ENCODE results near the gene ANXA10.
"Not testable (repeated sequence)": the region's sequence is repeated elsewhere in the genome, so short reads cannot be mapped to it uniquely, and the experiment has no call there.

ANXA10 gene

GRCh38 chr4:168197926-168198325, 105.6 kb downstream of the ANXA10 start:
- no peaks in the 10 kb centered on the region for H3K36me3 ChIP-seq (ENCODE audit: control insufficient read depth, insufficient read depth, low read length)
- H3K27ac ChIP-seq (ENCODE audit: low read depth, low read length): no peak overlapping the region
- H3K27me3 ChIP-seq (ENCODE audit: control insufficient read depth, insufficient read depth, low read length): no peaks in the 10 kb centered on the region
- H3K4me1 ChIP-seq (ENCODE audit: control insufficient read depth, insufficient read depth, low read length): no peaks in the 10 kb centered on the region
- peaks cover 30% of the 10 kb centered on the region for H3K9me3 ChIP-seq (ENCODE audit: control insufficient read depth, insufficient read depth, low read depth, low read length)
- H3K4me3 ChIP-seq (ENCODE audit: low read depth, low read length): no peak overlapping the region
- H3K9ac ChIP-seq (ENCODE audit: low read length): no peak overlapping the region

GRCh38 chr4:168199260-168199957, 107.1 kb downstream of the ANXA10 start:
- Histone ChIP-seq H3K9me3 (ENCODE audit: control insufficient read depth, insufficient read depth, low read depth, low read length) (peaks cover 45% of the 10 kb centered on the region), H3K4me3 (ENCODE audit: low read depth, low read length) (no peak overlapping the region), H3K36me3 (ENCODE audit: control insufficient read depth, insufficient read depth, low read length) (no peaks in the 10 kb centered on the region), H3K27me3 (ENCODE audit: control insufficient read depth, insufficient read depth, low read length) (no peaks in the 10 kb centered on the region), H3K9ac (ENCODE audit: low read length) (no peak overlapping the region), H3K27ac (ENCODE audit: low read depth, low read length) (no peak overlapping the region), H3K4me1 (ENCODE audit: control insufficient read depth, insufficient read depth, low read length) (no peaks in the 10 kb centered on the region)

DNA sequence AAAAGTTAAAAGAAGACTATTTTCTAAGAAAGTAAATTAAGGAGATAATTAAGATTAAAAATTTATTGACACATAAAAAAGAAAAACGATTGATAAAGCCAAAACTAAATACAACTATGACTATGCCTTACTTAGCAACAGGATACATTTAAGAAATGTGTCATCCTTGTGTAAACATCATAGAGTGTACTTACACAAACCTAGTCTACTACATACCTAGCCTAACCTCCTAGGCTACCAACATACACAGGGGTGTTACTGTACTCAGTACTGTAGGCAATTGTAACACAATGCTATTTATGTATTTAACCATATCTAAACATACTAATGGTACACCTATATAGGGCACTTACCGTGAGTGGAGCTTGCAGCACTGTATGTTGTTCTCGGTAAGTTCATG, 108.3 kb downstream of the ANXA10 start:
- Histone ChIP-seq H3K9me3 (ENCODE audit: control insufficient read depth, insufficient read depth, low read depth, low read length) (peaks cover 53% of the 10 kb centered on the region), H3K9ac (ENCODE audit: low read length) (no peak overlapping the region), H3K27ac (ENCODE audit: low read depth, low read length) (no peak overlapping the region), H3K36me3 (ENCODE audit: control insufficient read depth, insufficient read depth, low read length) (no peaks in the 10 kb centered on the region), H3K27me3 (ENCODE audit: control insufficient read depth, insufficient read depth, low read length) (no peaks in the 10 kb centered on the region), H3K4me3 (ENCODE audit: low read depth, low read length) (no peak overlapping the region), H3K4me1 (ENCODE audit: control insufficient read depth, insufficient read depth, low read length) (no peaks in the 10 kb centered on the region)

DNA sequence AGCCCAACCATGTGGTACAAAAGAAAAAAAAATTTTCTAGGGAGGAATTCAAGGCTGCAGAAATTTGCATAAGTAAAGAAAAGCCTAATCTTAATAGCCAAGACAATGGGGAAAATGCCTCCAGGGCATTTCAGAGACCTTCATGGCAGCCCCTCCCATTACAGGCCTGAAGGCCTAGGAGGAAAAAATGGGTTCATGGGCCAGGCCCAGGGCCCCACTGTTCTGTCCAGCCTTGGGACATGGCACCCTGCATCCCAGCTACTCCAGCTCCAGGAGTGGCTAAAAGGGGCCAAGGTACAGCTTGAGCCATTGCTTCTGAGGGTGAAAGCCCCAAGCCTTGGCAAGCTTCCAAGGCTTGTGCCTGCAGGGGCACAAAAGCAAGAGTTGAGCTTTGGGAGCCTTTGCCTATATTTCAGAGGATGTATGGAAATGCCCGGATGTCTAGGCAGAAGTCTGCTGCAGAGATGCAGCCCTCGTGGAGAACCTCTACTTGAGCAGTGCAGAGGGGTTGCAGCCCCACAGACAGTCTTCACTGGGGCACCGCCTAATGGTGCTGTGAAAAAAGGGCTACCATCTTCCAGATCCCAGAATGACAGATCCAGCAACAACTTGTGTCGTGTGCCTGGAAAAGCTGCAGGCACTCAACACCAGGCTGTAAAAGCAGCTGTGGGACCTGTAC, 111.0 kb downstream of the ANXA10 start:
- Histone ChIP-seq H3K27me3 (ENCODE audit: control insufficient read depth, insufficient read depth, low read length) (no peaks in the 10 kb centered on the region), H3K27ac (ENCODE audit: low read depth, low read length) (no peak overlapping the region), H3K4me1 (ENCODE audit: control insufficient read depth, insufficient read depth, low read length) (no peaks in the 10 kb centered on the region), H3K9ac (ENCODE audit: low read length) (no peak overlapping the region), H3K9me3 (ENCODE audit: control insufficient read depth, insufficient read depth, low read depth, low read length) (peaks cover 44% of the 10 kb centered on the region), H3K4me3 (ENCODE audit: low read depth, low read length) (no peak overlapping the region), H3K36me3 (ENCODE audit: control insufficient read depth, insufficient read depth, low read length) (no peaks in the 10 kb centered on the region)

DNA sequence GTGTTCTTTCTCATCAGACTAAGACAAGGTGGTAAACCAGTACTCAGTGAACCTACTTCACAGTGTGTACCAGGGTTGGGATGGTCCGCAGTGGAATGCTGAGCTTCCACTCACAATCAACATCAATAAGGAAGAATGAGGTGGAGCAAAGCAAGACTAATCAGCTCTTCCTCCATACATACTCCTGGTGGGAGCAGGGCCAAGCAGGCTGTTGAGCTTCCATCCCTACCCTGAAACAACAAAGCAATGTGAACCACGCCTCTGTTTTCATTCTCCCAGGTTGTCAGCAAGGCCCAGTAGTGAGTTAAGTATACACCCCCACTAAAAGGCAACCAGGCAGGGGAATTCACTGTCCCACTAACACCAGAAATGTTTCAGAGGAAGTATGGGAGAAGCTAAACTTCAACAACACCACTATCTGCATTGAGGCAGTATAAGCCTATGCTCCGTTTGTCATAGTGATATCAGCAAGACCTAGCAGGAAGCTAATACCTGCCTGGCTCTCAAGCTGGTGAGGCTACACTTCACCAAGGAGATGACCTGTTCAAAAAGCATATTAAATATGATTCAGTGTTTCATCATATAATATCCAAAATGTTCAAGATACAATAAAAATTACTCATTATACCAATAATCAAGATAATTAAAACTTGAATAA, 116.7 kb downstream of the ANXA10 start:
- Histone ChIP-seq H3K9ac (ENCODE audit: low read length) (no peak overlapping the region), H3K9me3 (ENCODE audit: control insufficient read depth, insufficient read depth, low read depth, low read length) (peaks cover 11% of the 10 kb centered on the region; the same call in 1 of the 2 replicates), H3K27ac (ENCODE audit: low read depth, low read length) (no peak overlapping the region), H3K4me3 (ENCODE audit: low read depth, low read length) (no peak overlapping the region), H3K27me3 (ENCODE audit: control insufficient read depth, insufficient read depth, low read length) (no peaks in the 10 kb centered on the region), H3K4me1 (ENCODE audit: control insufficient read depth, insufficient read depth, low read length) (no peaks in the 10 kb centered on the region), H3K36me3 (ENCODE audit: control insufficient read depth, insufficient read depth, low read length) (no peaks in the 10 kb centered on the region)

DNA sequence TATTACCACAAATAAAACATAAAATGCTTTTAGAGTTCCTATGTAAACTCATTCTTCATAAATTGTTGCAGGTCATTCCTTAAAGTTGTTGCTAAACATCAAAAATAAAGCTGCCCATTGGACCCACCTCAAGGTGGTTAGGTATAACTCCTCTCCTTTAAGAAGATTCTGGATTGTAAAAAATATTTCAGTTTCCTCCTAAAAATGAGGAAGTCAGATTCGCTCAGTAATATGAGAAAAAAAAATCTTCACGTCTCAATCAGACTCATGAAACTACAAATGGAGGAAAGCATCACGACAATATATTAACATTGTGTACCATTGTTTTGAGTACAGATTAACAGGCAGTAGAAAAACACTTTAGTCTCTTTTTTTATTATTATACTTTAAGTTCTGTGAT, 120.3 kb downstream of the ANXA10 start:
- Histone ChIP-seq H3K27me3 (ENCODE audit: control insufficient read depth, insufficient read depth, low read length) (no peaks in the 10 kb centered on the region), H3K4me1 (ENCODE audit: control insufficient read depth, insufficient read depth, low read length) (no peaks in the 10 kb centered on the region), H3K9ac (ENCODE audit: low read length) (no peak overlapping the region), H3K27ac (ENCODE audit: low read depth, low read length) (no peak overlapping the region), H3K9me3 (ENCODE audit: control insufficient read depth, insufficient read depth, low read depth, low read length) (peaks cover 4% of the 10 kb centered on the region), H3K4me3 (ENCODE audit: low read depth, low read length) (no peak overlapping the region), H3K36me3 (ENCODE audit: control insufficient read depth, insufficient read depth, low read length) (no peaks in the 10 kb centered on the region)

DNA sequence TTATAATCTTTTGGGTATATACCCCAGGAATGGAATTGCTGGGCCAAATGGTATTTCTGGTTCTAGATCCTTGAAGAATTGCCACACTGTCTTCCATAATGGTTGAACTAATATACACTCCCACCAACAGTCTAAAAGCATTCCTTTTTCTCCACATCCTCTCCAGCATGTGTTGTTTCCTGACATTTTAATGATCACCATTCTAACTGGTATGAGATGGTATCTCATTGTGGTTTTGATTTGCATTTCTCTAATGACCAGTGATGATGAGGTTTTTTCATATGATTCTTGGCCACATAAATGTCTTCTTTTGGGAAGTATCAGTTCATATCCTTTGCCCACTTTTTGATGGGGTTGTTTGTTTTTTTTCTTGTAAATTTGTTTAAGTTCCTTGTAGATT, 121.2 kb downstream of the ANXA10 start:
- H3K27me3 ChIP-seq (ENCODE audit: control insufficient read depth, insufficient read depth, low read length); H3K9me3 ChIP-seq (ENCODE audit: control insufficient read depth, insufficient read depth, low read depth, low read length); H3K27ac ChIP-seq (ENCODE audit: low read depth, low read length); H3K36me3 ChIP-seq (ENCODE audit: control insufficient read depth, insufficient read depth, low read length); H3K4me3 ChIP-seq (ENCODE audit: low read depth, low read length); H3K4me1 ChIP-seq (ENCODE audit: control insufficient read depth, insufficient read depth, low read length); H3K9ac ChIP-seq (ENCODE audit: low read length): not testable (repeated sequence)

DNA sequence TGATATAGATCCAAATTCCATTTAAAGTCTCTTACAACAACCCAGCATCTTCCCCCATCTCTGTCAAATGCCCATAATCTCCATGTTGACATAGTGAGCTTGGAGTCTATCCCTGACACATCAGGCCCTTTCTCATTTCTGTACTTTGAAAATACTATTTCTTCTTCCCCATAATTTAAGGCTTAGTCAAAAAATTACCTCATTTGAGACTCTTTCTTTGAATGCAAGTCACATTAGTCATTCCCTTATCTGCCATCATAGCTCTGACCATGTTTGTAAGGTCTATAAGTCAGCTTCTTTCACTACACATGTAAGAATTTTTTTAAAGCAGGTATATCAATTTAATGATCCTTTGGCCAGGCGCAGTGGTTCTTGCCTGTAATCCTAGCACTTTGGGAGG, 126.3 kb downstream of the ANXA10 start:
- H3K27ac ChIP-seq (ENCODE audit: low read depth, low read length): no peak overlapping the region
- no peaks in the 10 kb centered on the region for H3K36me3 ChIP-seq (ENCODE audit: control insufficient read depth, insufficient read depth, low read length)
- no peak overlapping the region for H3K4me3 ChIP-seq (ENCODE audit: low read depth, low read length)
- no peaks in the 10 kb centered on the region for H3K27me3 ChIP-seq (ENCODE audit: control insufficient read depth, insufficient read depth, low read length)
- H3K4me1 ChIP-seq (ENCODE audit: control insufficient read depth, insufficient read depth, low read length): no peaks in the 10 kb centered on the region
- peaks cover 4% of the 10 kb centered on the region for H3K9me3 ChIP-seq (ENCODE audit: control insufficient read depth, insufficient read depth, low read depth, low read length)
- H3K9ac ChIP-seq (ENCODE audit: low read length): no peak overlapping the region

GRCh38 chr4:168220893-168221292, 128.6 kb downstream of the ANXA10 start:
- H3K4me3 ChIP-seq (ENCODE audit: low read depth, low read length): no peak overlapping the region
- H3K36me3 ChIP-seq (ENCODE audit: control insufficient read depth, insufficient read depth, low read length): no peaks in the 10 kb centered on the region
- H3K9ac ChIP-seq (ENCODE audit: low read length): no peak overlapping the region
- H3K9me3 ChIP-seq (ENCODE audit: control insufficient read depth, insufficient read depth, low read depth, low read length): peaks cover 4% of the 10 kb centered on the region
- H3K4me1 ChIP-seq (ENCODE audit: control insufficient read depth, insufficient read depth, low read length): no peaks in the 10 kb centered on the region
- no peak overlapping the region for H3K27ac ChIP-seq (ENCODE audit: low read depth, low read length)
- H3K27me3 ChIP-seq (ENCODE audit: control insufficient read depth, insufficient read depth, low read length): no peaks in the 10 kb centered on the region

- Histone ChIP-seq H3K9ac (ENCODE audit: low read length) (no peak overlapping the region), H3K27me3 (ENCODE audit: control insufficient read depth, insufficient read depth, low read length) (no peaks in the 10 kb centered on the region), H3K27ac (ENCODE audit: low read depth, low read length) (no peak overlapping the region), H3K4me1 (ENCODE audit: control insufficient read depth, insufficient read depth, low read length) (no peaks in the 10 kb centered on the region), H3K9me3 (ENCODE audit: control insufficient read depth, insufficient read depth, low read depth, low read length) (peaks cover 4% of the 10 kb centered on the region), H3K4me3 (ENCODE audit: low read depth, low read length) (no peak overlapping the region), H3K36me3 (ENCODE audit: control insufficient read depth, insufficient read depth, low read length) (no peaks in the 10 kb centered on the region)
These were observed 129.0 kb downstream of the ANXA10 start for GRCh38 chr4:168221301-168221700.

All from HUES6 (cell line).